ENCODE results near the gene FAAP100. TPM values are rescaled to one million over a fixed set of nuclear protein-coding genes. Genes with fewer than 3 reads are reported as not detected.

FAAP100 gene
- total and polyA plus RNA-seq, 5 donors: 12.0 to 15.3 (median 13.0) TPM

- Histone ChIP-seq H3K9me3 (ENCODE audit: control insufficient read depth, low read length) (no peaks in the 10 kb centered on the region), H3K4me3 (ENCODE audit: low read length) (peak overlapping the region; percentile 74), H3K27me3 (ENCODE audit: control insufficient read depth, insufficient read depth) (no peaks in the 10 kb centered on the region), H3K27ac (ENCODE audit: low read length) (peak overlapping the region; percentile 99), H3K4me1 (ENCODE audit: control insufficient read depth, insufficient read depth, low read length) (peaks cover 5% of the 10 kb centered on the region)
- DNase-seq (peak; percentile 87 to 95 (median 92)), ATAC-seq (peak; percentile 52 to 55)
- under 1% methylated on average over 82 of the region's 82 CpGs for WGBS
- intact Hi-C loops (cut with DNase I): loop anchor here in 1 of 4 donors (5.0 kb wide), 1 partner anchor 37 kb away; the partner anchor contains the start of gene FAAP100
These were observed 37.2 kb downstream of the FAAP100 start for GRCh38 chr17:81514739-81515529.

- DNase-seq: no peak
- Histone ChIP-seq H3K27me3 (ENCODE audit: control insufficient read depth, insufficient read depth) (no peaks in the 10 kb centered on the region), H3K9me3 (ENCODE audit: control insufficient read depth, low read length) (no peaks in the 10 kb centered on the region), H3K27ac (ENCODE audit: low read length) (peak overlapping the region; percentile 99), H3K4me3 (ENCODE audit: low read length) (peak overlapping the region; percentile 74), H3K4me1 (ENCODE audit: control insufficient read depth, insufficient read depth, low read length) (peaks cover 5% of the 10 kb centered on the region)
- no peak for ATAC-seq
- WGBS: under 1% methylated on average over 34 of the region's 34 CpGs
- intact Hi-C loops (cut with DNase I): no loop called here
These were observed 37.7 kb downstream of the FAAP100 start for GRCh38 chr17:81514489-81514738.

GRCh38 chr17:81513753-81514488 lies 38.2 kb downstream of the FAAP100 start:
- DNase-seq (peak; percentile 70 to 89 (median 88)), ATAC-seq (peak; percentile 18 to 39)
- H3K9me3 ChIP-seq (ENCODE audit: control insufficient read depth, low read length): no peaks in the 10 kb centered on the region
- H3K4me1 ChIP-seq (ENCODE audit: control insufficient read depth, insufficient read depth, low read length): peaks cover 5% of the 10 kb centered on the region
- no peaks in the 10 kb centered on the region for H3K27me3 ChIP-seq (ENCODE audit: control insufficient read depth, insufficient read depth)
- intact Hi-C loops (cut with DNase I): no loop called here
- under 1% methylated on average over 64 of the region's 64 CpGs for WGBS
- peak overlapping the region; percentile 74 for H3K4me3 ChIP-seq (ENCODE audit: low read length)
- peak overlapping the region; percentile 99 for H3K27ac ChIP-seq (ENCODE audit: low read length)

GRCh38 chr17:81513372-81513752 lies 38.8 kb downstream of the FAAP100 start:
- H3K4me1 ChIP-seq (ENCODE audit: control insufficient read depth, insufficient read depth, low read length): peaks cover 2% of the 10 kb centered on the region
- peak overlapping the region; percentile 99 for H3K27ac ChIP-seq (ENCODE audit: low read length)
- DNase-seq (peak; percentile 69 to 88 (median 86)), ATAC-seq (peak; percentile 10)
- H3K27me3 ChIP-seq (ENCODE audit: control insufficient read depth, insufficient read depth): no peaks in the 10 kb centered on the region
- WGBS: under 1% methylated on average over 23 of the region's 23 CpGs
- H3K4me3 ChIP-seq (ENCODE audit: low read length): peak overlapping the region; percentile 74
- intact Hi-C loops (cut with DNase I): no loop called here
- H3K9me3 ChIP-seq (ENCODE audit: control insufficient read depth, low read length): no peaks in the 10 kb centered on the region

GRCh38 chr17:81512562-81513371 lies 39.4 kb downstream of the FAAP100 start, which contains the start of gene ACTG1:
Gene ACTG1 (minus strand): TSS chr17:81512799. CDS start chr17:81512354, 445 bp downstream.
- DNase-seq: peak; percentile 94 to 98 (median 97)
- Histone ChIP-seq H3K4me1 (ENCODE audit: control insufficient read depth, insufficient read depth, low read length) (no peaks in the 10 kb centered on the region), H3K27me3 (ENCODE audit: control insufficient read depth, insufficient read depth) (no peaks in the 10 kb centered on the region), H3K4me3 (ENCODE audit: low read length) (peak within 1 kb of the TSS; percentile 74), H3K9me3 (ENCODE audit: control insufficient read depth, low read length) (no peaks in the 10 kb centered on the region), H3K27ac (ENCODE audit: low read length) (peak within 1 kb of the TSS; percentile 99)
- peak; percentile 67 to 75 for ATAC-seq
- WGBS: under 1% methylated on average over 111 of the region's 111 CpGs
- intact Hi-C loops (cut with DNase I): no loop called here

- intact Hi-C loops (cut with DNase I): no loop called here
- H3K9me3 ChIP-seq (ENCODE audit: control insufficient read depth, low read length): no peaks in the 10 kb centered on the region
- peak in 2 of 3 donors; percentile 74 to 78 for DNase-seq
- H3K4me1 ChIP-seq (ENCODE audit: control insufficient read depth, insufficient read depth, low read length): no peaks in the 10 kb centered on the region
- under 1% methylated on average over 62 of the region's 62 CpGs for WGBS
- ATAC-seq: peak in 1 of 2 donors; percentile 0
- H3K4me3 ChIP-seq (ENCODE audit: low read length): peak overlapping the region; percentile 74
- H3K27me3 ChIP-seq (ENCODE audit: control insufficient read depth, insufficient read depth): no peaks in the 10 kb centered on the region
- H3K27ac ChIP-seq (ENCODE audit: low read length): peak overlapping the region; percentile 80
These were observed 40.2 kb downstream of the FAAP100 start for GRCh38 chr17:81511804-81512561.

- H3K4me3 ChIP-seq (ENCODE audit: low read length): peak overlapping the region; percentile 74
- WGBS: under 1% methylated on average over 9 of the region's 9 CpGs
- DNase-seq (no peak), ATAC-seq (no peak)
- H3K27ac ChIP-seq (ENCODE audit: low read length): peak overlapping the region; percentile 80
- intact Hi-C loops (cut with DNase I): no loop called here
- no peaks in the 10 kb centered on the region for H3K27me3 ChIP-seq (ENCODE audit: control insufficient read depth, insufficient read depth)
- no peaks in the 10 kb centered on the region for H3K4me1 ChIP-seq (ENCODE audit: control insufficient read depth, insufficient read depth, low read length)
- H3K9me3 ChIP-seq (ENCODE audit: control insufficient read depth, low read length): no peaks in the 10 kb centered on the region
These were observed 40.7 kb downstream of the FAAP100 start for GRCh38 chr17:81511554-81511803.

GRCh38 chr17:81510785-81511553 lies 41.2 kb downstream of the FAAP100 start:
- Histone ChIP-seq H3K9me3 (ENCODE audit: control insufficient read depth, low read length) (no peaks in the 10 kb centered on the region), H3K27ac (ENCODE audit: low read length) (peak overlapping the region; percentile 80), H3K4me3 (ENCODE audit: low read length) (peak overlapping the region; percentile 74), H3K27me3 (ENCODE audit: control insufficient read depth, insufficient read depth) (no peaks in the 10 kb centered on the region), H3K4me1 (ENCODE audit: control insufficient read depth, insufficient read depth, low read length) (no peaks in the 10 kb centered on the region)
- WGBS: 1% methylated on average over 48 of the region's 48 CpGs
- intact Hi-C loops (cut with DNase I): no loop called here
- DNase-seq (peak in 2 of 3 donors; percentile 76 to 77), ATAC-seq (no peak)

- peak overlapping the region; percentile 74 for H3K4me3 ChIP-seq (ENCODE audit: low read length)
- no peaks in the 10 kb centered on the region for H3K27me3 ChIP-seq (ENCODE audit: control insufficient read depth, insufficient read depth)
- H3K4me1 ChIP-seq (ENCODE audit: control insufficient read depth, insufficient read depth, low read length): no peaks in the 10 kb centered on the region
- WGBS: 3% methylated on average over 22 of the region's 22 CpGs
- no peaks in the 10 kb centered on the region for H3K9me3 ChIP-seq (ENCODE audit: control insufficient read depth, low read length)
- intact Hi-C loops (cut with DNase I): no loop called here
- H3K27ac ChIP-seq (ENCODE audit: low read length): peak overlapping the region; percentile 24
- ATAC-seq: no peak
- DNase-seq: peak in 2 of 3 donors; percentile 7 to 30
These were observed 42.0 kb downstream of the FAAP100 start for GRCh38 chr17:81509972-81510784.

Data from right cardiac atrium (tissue), 5 donors.